GM19455 (cell line): ENCODE data around the gene MALT1.
"Not testable (repeated sequence)": the region's sequence is repeated elsewhere in the genome, so short reads cannot be mapped to it uniquely, and the experiment has no call there.

Experiments used
- ATAC-seq: cut with Tn5 transposase; IDR thresholded peaks from one replicate; pipeline ENCODE4 v1.9.1; 2021; ENCODE audit not compliant: unreplicated experiment

MALT1 gene, protein sequence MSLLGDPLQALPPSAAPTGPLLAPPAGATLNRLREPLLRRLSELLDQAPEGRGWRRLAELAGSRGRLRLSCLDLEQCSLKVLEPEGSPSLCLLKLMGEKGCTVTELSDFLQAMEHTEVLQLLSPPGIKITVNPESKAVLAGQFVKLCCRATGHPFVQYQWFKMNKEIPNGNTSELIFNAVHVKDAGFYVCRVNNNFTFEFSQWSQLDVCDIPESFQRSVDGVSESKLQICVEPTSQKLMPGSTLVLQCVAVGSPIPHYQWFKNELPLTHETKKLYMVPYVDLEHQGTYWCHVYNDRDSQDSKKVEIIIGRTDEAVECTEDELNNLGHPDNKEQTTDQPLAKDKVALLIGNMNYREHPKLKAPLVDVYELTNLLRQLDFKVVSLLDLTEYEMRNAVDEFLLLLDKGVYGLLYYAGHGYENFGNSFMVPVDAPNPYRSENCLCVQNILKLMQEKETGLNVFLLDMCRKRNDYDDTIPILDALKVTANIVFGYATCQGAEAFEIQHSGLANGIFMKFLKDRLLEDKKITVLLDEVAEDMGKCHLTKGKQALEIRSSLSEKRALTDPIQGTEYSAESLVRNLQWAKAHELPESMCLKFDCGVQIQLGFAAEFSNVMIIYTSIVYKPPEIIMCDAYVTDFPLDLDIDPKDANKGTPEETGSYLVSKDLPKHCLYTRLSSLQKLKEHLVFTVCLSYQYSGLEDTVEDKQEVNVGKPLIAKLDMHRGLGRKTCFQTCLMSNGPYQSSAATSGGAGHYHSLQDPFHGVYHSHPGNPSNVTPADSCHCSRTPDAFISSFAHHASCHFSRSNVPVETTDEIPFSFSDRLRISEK

DNA sequence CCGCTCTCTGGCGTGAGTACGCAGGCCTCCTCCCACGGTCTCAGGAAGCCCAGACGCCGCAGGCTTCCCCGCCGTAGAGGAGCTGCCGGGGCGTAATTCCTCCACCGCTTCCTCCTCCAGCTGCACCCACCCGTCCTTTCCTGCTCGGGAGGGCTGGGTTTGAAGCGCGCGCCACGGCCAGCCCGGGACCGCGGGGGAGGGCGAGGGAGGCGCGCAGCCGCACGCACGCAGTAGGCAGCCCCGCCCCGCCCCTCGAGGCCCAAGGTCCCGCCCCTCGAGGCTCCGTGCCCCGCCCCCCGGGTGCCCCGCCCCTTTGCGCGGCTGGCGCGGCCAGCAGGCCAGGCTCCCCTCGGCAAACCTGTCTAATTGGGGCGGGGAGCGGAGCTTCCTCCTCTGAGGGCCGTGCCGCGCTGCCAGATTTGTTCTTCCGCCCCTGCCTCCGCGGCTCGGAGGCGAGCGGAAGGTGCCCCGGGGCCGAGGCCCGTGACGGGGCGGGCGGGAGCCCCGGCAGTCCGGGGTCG, at the start of gene MALT1:
Gene MALT1 (plus strand): TSS at position 355 of the 521 bp plus-strand sequence. CDS start 179 bp downstream, outside the sequence.
- ATAC-seq = peak; percentile 84

DNA sequence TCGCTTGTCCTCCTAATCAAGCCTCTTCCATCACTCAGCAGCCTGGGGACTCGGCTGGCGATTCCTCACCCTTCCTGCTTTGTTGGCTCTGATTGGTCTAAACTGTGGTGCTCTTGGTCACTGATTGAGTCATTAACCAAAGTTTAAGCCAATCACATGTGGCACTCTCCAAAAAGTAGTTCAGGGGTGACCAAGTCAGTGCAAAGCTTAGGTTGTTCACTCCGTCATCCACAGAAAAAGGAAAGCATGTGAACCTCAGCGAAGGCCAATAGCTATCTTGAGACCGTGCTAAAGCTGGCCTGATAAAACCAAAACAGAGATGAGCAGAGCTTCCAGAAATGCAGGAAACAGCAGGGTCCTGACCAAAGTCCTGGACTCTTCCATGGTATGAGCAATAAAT, 47.3 kb upstream of the MALT1 start:
- no peak for ATAC-seq

DNA sequence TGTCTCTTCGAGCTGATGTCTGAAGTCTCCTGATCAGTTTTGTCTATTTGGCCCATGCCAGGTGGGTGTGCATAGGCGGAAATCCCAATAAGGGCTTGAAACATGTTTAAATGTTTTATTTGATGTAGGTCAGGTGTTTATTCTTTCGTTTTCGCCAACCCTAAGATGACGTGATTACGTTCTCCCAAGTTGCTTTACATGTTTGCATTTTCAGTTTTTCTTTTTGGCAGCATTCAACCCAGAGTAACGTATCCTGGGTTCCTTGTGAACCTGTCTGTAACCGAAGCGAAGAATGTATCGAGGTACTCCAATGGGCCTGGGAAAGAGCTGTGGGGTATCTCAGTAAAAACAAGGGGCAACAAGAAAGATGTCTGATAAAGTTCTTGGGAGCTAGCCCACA, 45.4 kb upstream of the MALT1 start:
- no peak for ATAC-seq

DNA sequence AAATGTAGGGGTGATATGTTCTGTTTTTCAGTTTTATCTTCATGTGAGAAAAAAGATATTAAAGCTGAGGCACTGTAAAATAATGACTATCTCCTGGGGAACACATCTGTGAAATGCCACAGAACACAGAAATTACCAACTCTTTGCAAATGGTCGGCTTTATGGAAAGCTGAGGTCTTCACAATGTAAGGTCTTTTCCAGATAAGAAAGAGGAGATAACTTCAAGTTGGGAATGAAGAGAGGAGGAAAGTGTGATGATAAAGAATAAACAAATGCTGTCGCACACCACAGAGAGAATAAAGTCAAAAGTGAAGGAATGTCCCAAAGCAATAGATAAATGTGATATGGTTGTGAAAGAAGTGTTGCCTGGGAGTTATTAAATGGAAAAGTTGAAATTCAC, 41.2 kb upstream of the MALT1 start:
- ATAC-seq = no peak

DNA sequence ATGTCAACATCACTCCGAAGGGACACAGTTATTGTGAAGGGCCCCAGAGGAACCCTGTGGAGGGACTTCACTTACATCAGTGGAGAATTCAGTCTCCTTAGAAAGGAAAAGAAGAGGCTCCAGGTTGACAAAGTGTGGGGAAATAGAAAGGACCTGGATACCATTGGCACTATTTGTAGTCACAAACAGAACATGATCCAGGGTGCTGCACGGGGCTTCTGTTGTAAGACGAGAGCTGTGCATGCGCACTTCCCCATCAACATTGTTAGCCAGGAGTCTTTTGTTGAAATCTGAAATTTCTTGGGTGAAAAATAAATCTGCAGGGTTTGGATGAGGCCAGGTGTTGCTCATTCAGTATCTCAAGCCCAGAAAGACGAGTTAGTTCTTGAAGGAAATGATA, 40.0 kb upstream of the MALT1 start:
- ATAC-seq = no peak

DNA sequence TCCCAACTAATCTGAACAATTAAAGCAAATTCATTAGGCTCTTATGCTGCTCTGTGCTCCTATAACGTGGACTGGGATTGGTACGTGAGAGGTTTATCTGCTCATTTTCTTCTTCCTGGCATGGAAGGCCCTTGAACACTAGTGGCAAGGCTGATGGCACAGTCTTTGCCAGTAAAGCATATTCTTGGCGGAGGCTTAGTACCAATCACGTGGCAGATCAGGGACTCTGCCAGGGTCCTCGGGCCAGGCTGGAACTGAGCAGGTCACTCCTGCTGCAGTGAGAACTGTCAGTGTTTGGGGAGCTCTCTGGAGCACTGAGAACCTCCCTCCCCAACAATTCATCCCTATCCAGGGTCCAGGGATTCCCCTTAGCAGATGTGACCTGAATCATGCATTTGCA, 38.7 kb upstream of the MALT1 start:
- no peak for ATAC-seq

DNA sequence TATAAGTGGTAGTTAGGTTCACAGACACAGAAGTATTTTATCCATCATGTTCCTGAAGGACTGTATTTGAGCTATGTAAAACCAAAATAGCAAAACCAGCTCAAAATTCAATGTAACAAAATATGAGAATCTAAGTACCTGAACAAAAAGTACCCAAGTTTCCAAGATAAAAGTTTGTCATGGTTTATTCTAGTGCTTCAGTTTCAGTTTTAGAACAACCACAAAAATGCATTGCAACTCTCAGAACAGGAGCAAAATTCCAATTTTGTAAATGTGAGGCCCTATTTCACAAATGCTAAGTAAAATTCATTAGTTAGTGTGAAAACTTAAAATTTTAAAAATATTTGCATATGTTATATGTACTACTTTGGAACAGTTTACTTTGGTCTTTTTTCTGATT, 37.4 kb upstream of the MALT1 start:
- ATAC-seq = no peak

DNA sequence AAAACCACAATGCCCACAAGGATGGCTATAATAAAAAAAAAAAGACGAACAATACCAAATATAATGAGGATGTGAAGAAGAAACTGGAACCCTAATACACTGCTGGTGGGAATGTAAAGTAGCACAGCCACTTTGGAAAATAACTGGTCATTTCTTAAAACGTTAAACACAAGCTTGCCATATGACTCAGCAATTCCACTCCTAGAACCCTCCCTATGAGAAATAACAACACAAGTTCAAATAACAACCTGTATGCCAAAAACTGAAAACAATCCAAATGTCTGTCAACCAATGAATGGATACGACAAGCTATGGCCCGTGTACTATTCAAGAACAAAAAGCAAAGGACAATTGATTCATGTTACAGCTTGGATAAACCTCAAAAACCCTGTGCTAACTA, 35.4 kb upstream of the MALT1 start:
- no peak for ATAC-seq

DNA sequence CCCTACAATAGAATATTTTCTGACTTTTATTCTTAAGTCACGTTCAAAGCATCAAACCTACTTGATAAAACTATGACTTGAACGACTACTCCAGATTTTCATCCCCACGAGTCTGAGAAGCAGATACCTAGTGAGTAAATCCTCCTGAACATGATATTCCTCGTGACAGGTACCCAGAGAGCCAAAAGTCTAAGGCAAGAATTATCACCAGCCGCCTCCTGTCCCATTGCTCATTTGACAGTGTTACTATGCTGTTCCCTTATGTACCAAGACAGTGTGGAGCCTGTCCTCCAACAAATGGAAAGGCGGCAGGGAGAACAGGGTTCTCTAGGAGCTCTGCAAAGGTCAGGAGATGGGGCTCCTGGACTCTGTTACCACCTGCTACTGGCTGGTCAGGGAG, 34.1 kb upstream of the MALT1 start:
- ATAC-seq = no peak

DNA sequence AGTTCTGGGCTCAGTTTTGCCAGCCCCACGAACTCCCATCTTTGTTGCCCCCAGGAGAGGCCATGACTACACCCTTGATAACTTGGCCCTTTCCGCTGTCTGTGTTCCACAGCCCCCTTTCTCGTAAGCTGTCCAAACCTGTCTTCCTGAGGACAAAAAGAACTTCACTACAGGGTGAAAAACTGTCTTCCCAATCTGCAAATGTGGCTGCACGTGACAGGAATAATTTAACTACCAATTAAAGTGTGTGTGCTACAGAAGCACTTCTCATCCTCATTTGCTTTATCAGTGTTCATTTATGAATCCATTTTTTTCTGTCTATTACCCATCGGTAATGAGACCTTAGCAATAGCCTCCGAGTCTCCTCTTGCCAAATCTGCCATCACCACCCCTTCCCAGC, 33.3 kb upstream of the MALT1 start:
- no peak for ATAC-seq

DNA sequence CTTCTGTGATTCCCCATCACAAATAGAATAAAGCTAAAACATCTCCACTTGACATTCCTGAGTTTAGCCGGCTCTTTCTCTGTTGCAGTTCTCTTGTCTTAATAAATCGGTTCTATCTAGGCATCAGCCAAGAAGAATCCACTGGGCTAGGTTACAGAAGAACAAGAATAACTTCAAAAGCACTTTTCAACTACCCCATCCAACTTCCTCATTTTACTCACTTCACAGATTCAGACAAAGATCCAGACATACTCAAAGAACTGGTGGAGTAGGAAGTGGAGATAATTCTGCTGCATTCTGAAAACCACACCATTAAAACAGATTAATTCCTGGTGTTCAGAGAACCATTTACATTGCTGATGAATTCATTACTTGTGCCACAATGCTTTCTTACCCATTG, 32.8 kb upstream of the MALT1 start:
- ATAC-seq = no peak

DNA sequence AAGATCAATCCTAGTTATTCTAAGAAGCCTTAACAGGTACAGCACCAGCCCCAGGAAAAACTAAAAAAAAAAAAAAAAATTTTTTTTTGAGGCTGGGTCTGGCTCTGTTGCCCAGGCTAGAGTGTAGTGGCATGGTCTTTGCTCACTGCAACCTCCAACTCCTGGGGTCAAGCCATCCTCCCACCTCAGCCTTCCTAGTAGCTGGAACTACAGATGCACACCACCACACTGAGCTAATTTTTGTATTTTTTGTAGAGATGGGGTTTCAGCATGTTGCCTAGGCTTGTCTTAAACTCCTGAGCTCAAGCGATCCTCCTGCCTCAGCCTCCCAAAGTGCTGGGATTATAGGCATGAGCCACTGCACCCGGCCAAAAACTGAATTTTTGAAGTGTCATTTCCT, 32.0 kb upstream of the MALT1 start:
- ATAC-seq = no peak

DNA sequence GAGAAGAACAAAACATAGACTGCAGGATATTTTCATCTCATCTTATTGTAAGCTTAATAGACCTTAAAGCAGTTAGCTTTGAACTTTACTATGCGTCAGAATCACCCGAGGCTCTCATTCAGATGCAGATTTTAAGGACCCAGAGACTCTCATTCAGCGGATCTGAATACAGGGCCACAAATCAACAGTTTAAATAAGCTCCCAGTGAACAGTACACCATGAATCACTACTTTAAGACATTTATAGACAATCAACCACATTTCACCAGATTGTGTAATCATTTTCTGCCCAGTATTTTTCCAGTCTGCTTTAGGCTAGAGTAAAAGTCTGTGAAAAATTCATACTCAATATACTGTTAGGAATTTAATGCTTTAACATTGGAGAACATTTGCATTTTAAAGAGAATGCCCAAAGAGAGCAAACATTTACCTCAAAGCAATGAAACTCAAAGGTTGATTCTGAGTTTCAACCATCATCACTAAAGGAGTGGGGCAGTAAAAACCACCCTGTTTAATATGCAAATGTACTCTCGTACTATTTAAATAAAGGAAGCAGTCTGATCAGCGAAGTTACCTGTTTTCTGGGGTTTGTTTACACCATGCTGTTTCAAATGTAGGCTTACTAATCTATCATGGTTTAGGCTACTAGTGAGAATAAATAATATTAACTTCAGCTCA, 31.4 kb upstream of the MALT1 start:
- peak; percentile 74 for ATAC-seq

DNA sequence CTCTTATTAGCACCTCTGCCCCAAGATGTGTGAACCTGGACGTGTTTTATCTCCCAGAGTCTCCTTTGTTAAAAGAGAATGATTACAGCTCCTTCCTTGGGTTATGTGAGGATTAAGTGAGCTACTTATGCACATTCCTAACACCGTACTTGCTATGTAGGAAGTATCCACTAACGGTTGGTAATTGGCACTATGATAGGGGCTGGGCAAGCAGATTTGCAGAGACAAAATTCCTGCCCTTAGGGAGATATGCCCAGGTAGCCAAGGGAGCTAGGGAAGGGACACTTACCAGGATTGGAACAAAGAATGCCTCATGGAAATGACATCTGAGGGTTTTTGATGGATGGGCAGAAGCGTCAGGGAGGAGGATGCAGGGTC, 30.8 kb upstream of the MALT1 start:
- no peak for ATAC-seq

DNA sequence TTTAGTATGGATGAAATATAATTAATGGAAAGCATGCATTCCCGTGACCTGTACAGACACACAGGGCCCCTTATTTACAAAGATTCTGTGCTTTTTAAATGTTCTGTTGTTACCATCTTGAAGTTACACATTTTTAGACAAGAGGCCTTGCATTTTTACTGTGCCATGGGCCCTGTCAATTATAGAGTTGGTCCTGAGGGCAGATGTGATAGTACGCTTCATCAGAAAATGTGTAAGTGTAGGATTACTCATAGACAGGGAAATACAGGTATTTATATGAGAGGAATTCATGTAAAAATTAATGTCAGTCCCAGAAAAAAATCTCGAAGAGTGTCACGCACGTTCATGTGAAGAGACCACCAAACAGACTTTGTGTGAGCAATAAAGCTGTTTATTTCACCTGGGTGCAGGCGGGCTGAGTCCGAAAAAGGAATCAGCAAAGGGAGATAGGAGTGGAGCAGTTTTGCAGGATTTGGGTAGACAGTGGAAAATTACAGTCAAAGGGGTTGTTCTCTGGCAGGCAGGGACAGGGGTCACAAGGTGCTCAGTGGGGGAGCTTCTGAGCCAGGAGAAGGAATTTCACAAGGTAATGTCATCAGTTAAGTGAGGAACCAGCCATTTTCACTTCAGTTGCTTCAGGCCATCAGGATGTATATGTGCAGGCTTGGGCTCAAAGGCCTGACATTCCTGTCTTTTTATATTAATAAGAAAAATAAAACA, 30.2 kb upstream of the MALT1 start:
- ATAC-seq = no peak

DNA sequence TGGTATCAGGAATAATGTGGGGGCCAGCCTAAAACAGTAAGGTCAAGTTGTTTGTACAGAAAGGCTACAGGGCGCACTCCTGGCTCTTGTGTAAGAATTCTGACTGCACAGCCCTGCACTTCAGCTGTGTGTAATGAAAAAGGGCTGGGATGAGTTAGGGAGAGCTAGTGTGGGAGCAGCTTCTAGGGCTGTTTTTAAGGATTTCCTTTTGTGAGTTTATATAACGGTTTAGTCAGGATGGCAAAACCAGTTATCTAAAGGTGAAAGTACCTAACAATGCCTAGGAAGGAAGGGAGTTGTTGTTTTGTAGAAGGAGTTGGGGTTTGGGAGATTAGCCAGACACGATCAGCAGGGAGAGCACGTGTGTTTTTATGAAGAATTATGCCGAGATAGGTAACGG, 27.7 kb upstream of the MALT1 start:
- ATAC-seq = not testable (repeated sequence)

DNA sequence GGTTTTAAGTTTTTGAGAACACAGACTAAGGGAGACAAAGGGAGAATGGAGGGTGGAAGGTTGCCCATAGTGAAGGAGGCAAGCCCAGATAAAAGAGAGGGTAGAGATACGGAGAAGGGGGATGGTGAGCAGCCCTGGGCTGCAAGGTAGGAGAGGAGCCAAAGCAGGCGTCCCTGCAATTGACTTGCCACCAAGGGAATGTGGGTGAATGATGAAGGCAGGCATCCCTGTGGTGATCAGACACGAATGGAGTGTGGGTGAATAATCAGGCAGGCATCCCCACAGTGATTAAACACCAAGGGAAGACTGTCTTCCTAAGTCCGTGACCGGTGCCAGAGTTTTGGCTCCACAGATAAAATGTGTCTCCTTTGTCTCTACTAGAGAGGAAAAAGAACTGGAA, 25.9 kb upstream of the MALT1 start:
- ATAC-seq = no peak

DNA sequence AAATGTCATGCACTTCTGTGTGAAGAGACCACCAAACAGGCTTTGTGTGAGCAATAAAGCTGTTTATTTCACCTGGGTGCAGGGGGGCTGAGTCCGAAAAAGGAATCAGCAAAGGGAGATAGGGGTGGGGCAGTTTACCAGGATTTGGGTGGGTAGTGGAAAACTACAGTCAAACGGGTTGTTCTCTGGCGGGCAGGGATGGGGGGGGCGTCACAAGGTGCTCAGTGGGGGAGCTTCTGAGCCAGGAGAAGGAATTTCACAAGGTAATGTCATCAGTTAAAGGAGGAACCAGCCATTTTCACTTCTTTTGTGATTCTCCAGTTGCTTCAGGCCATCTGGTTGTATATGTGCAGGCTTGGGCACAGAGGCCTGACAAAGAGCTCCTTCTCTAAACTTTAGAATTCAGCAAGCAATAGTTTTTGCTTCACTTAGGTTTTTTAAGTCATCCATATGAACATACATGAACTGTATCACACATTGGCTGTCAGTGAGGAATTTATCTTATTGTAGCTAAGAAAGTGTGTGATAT, 24.9 kb upstream of the MALT1 start:
- no peak for ATAC-seq

DNA sequence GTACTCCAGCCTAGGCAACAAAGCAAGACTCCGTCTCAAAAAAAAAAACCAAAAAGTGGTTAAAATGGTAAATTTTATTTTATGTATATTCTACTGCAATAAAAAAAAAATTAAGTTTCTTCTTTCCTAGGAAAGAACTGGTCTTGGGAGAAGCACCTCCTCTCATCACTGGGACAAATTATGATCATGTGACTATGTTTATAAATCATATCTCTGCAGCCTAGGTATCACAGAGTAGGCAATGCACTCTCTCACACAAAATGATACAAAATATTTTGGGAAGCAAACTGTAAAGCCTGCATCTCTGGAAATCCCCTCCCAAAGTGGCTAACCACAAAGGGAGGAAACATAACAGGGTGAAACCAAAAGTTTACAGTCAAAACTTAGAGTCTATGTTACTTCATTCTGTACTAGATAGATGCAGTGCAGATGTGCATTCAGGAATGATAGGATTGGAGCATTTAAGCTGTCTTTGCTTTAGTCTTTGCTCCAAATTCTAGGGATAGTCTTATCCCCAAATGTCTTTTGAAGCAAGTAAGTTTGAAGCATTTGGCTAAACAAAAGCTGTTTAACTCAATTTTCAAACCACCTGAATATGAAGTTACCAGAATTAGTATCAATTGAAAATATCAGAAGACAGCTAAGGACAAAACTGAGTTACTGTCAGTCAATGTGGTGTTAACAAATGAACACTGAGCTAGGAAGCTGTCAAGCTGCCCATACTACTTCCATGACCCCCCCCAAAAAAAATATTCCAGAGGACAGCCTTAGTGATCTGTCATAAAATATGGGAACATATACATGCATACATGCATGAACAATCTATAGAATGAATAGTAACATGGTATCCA, 21.1 kb upstream of the MALT1 start:
- ATAC-seq = no peak

DNA sequence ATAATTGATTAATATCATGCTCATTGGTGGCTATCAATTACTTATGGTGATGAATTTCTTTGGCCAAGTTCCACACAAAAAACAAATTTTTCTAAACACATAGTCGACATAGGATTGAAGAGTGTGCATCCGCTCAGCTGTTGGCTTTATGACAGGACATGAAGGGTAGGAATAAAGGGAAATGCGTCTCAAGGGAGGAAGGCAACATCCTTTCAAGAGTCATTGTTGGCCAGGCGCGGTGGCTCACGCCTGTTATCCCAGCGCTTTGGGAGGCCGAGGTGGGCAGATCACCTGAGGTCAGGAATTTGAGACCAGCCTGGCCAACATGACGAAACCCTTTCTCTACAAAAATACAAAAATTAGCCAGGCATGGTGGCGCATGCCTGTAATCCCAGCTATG, 20.4 kb upstream of the MALT1 start:
- ATAC-seq = not testable (repeated sequence)
